Right forelimb (tissue), 1 donor: ENCODE results near the gene DNAH3.
"Not testable (repeated sequence)": the region's sequence is repeated elsewhere in the genome, so short reads cannot be mapped to it uniquely, and the experiment has no call there.

Experiments used
- DNase-seq: peaks from one replicate; pipeline ENCODE4 v3.0.0-alpha.2; 2018

DNAH3 gene

GRCh38 chr16:20984019-20984418 is 166.6 kb downstream of the DNAH3 start:
- DNase-seq, result no peak

GRCh38 chr16:20976576-20976975 is 174.1 kb downstream of the DNAH3 start:
- no peak for DNase-seq

GRCh38 chr16:20973201-20973600 is 177.4 kb downstream of the DNAH3 start:
- not testable (repeated sequence) for DNase-seq

GRCh38 chr16:20971401-20971800 is 179.2 kb downstream of the DNAH3 start:
- DNase-seq, result no peak

GRCh38 chr16:20969386-20969785 is 181.3 kb downstream of the DNAH3 start:
- DNase-seq, result no peak

GRCh38 chr16:20968765-20969164 is 181.9 kb downstream of the DNAH3 start:
- no peak for DNase-seq

- no peak for DNase-seq
Observed at GRCh38 chr16:20960899-20961298, 189.7 kb downstream of the DNAH3 start.

- no peak for DNase-seq
Observed at GRCh38 chr16:20957153-20957552, 193.5 kb downstream of the DNAH3 start.

- DNase-seq, result no peak
Observed at GRCh38 chr16:20956319-20956718, 194.3 kb downstream of the DNAH3 start.

GRCh38 chr16:20954574-20954973 is 196.1 kb downstream of the DNAH3 start:
- DNase-seq, result no peak

GRCh38 chr16:20952139-20952920 is 198.3 kb downstream of the DNAH3 start:
- no peak for DNase-seq

GRCh38 chr16:20950294-20950693 is 200.4 kb downstream of the DNAH3 start:
- no peak for DNase-seq

- no peak for DNase-seq
Observed at GRCh38 chr16:20949660-20950059, 201.0 kb downstream of the DNAH3 start.

GRCh38 chr16:20948444-20948843 is 202.2 kb downstream of the DNAH3 start:
- DNase-seq, result no peak

- no peak for DNase-seq
Observed at GRCh38 chr16:20946015-20946629, 204.5 kb downstream of the DNAH3 start.

GRCh38 chr16:20945575-20945875 is 205.1 kb downstream of the DNAH3 start:
- not testable (repeated sequence) for DNase-seq

- DNase-seq, result no peak
Observed at GRCh38 chr16:20944861-20945574, 205.6 kb downstream of the DNAH3 start.

GRCh38 chr16:20942256-20942655 is 208.4 kb downstream of the DNAH3 start:
- DNase-seq, result no peak

GRCh38 chr16:20941636-20941926 is 209.1 kb downstream of the DNAH3 start:
- no peak for DNase-seq

- no peak for DNase-seq
Observed at GRCh38 chr16:20940871-20941635, 209.6 kb downstream of the DNAH3 start.

GRCh38 chr16:20939611-20940010 is 211.0 kb downstream of the DNAH3 start:
- no peak for DNase-seq

GRCh38 chr16:20938426-20938825 is 212.2 kb downstream of the DNAH3 start:
- no peak for DNase-seq

- no peak for DNase-seq
Observed at GRCh38 chr16:20937736-20938135, 212.9 kb downstream of the DNAH3 start.

GRCh38 chr16:20933589-20933988 is 217.1 kb downstream of the DNAH3 start:
- DNase-seq, result no peak
